Mesendoderm (in vitro differentiated cells): ENCODE measurements around the gene PINK1.
A peak's percentile ranks its signal among the peaks of the same experiment; 100 is the strongest.

Experiments
- DNase-seq: peaks from one replicate; pipeline ENCODE4 v3.0.0; 2013
- H2AK5ac ChIP-seq: 2 replicates; pipeline ENCODE4 v1.6.1; 2013; ENCODE audit warnings: low read length, inconsistent platforms
- H2BK120ac ChIP-seq: 2 replicates; pipeline ENCODE4 v1.6.1; 2013; ENCODE audit warnings: low read depth, mild to moderate bottlenecking, low read length, moderate library complexity, mixed read lengths
- H2BK15ac ChIP-seq: replicated peaks from 2 replicates; pipeline ENCODE4 v1.6.1; 2013; ENCODE audit warnings: low read depth, mild to moderate bottlenecking, moderate library complexity
- H2BK5ac ChIP-seq: 2 replicates; pipeline ENCODE4 v1.6.1; 2013; ENCODE audit warnings: low read length, inconsistent platforms
- H3K18ac ChIP-seq: 2 replicates; pipeline ENCODE4 v1.6.1; 2013; ENCODE audit warnings: mild to moderate bottlenecking, low read length, mixed read lengths
- H3K23ac ChIP-seq: one replicate; pipeline ENCODE4 v1.6.1; 2013; ENCODE audit warnings: low read length
- H3K27ac ChIP-seq: 2 replicates; pipeline ENCODE4 v1.5.1; 2013; ENCODE audit warnings: low read depth, mild to moderate bottlenecking, inconsistent platforms, low read length, moderate library complexity
- H3K27me3 ChIP-seq: 2 replicates; pipeline ENCODE4 v1.6.1; 2013; ENCODE audit warnings: low read length, control low read depth, mild to moderate bottlenecking, inconsistent platforms; ENCODE audit not compliant: insufficient read depth, poor library complexity
- H3K36me3 ChIP-seq: 2 replicates; pipeline ENCODE4 v1.6.1; 2013; ENCODE audit warnings: low read length, inconsistent platforms; ENCODE audit not compliant: control insufficient read depth, insufficient read depth
- H3K4ac ChIP-seq: one replicate; pipeline ENCODE4 v1.6.1; 2013; ENCODE audit warnings: low read depth, mild to moderate bottlenecking, low read length, moderate library complexity
- H3K4me1 ChIP-seq: 2 replicates; pipeline ENCODE4 v1.6.1; 2013; ENCODE audit warnings: low read depth, low read length, inconsistent platforms; ENCODE audit not compliant: control insufficient read depth
- H3K4me2 ChIP-seq: 2 replicates; pipeline ENCODE4 v1.6.1; 2013; ENCODE audit warnings: low read length
- H3K4me3 ChIP-seq: 2 replicates; pipeline ENCODE4 v1.5.1; 2013; ENCODE audit warnings: mild to moderate bottlenecking, low read length
- H3K56ac ChIP-seq: one replicate; pipeline ENCODE4 v1.6.1; 2013; ENCODE audit warnings: low read length
- H3K79me1 ChIP-seq: 2 replicates; pipeline ENCODE4 v1.6.1; 2013; ENCODE audit warnings: low read length, inconsistent platforms
- H3K79me2 ChIP-seq: 2 replicates; pipeline ENCODE4 v1.6.1; 2013; ENCODE audit warnings: mild to moderate bottlenecking, low read length; ENCODE audit not compliant: control insufficient read depth, insufficient read depth
- H3K9ac ChIP-seq: 2 replicates; pipeline ENCODE4 v1.6.1; 2013; ENCODE audit warnings: low read length, inconsistent platforms
- H4K5ac ChIP-seq: one replicate; pipeline ENCODE4 v1.6.1; 2013; ENCODE audit warnings: low read length
- H4K8ac ChIP-seq: one replicate; pipeline ENCODE4 v1.6.1; 2013; ENCODE audit warnings: low read depth, mild to moderate bottlenecking, control low read depth, low read length, moderate library complexity
- WGBS: extraction: QIAGEN DNeasy Blood & Tissue Kit; methylation state at CpG from one replicate; pipeline ENCODE4 v1.1.7; 2013; ENCODE audit warnings: low lambda C conversion rate, missing lambda C conversion rate; ENCODE audit not compliant: insufficient coverage; ENCODE audit errors: extremely low coverage; 5-methylcytosine and 5-hydroxymethylcytosine counted together

Gene PINK1

GRCh38 chr1:20621012-20621411, 12.2 kb upstream of the PINK1 start:
- Histone ChIP-seq H3K27me3 (no peaks in the 10 kb centered on the region), H3K18ac (no peak overlapping the region), H3K23ac (no peak overlapping the region), H3K79me2 (no peaks in the 10 kb centered on the region), H3K36me3 (no peaks in the 10 kb centered on the region), H2BK15ac (no peak overlapping the region), H3K4me3 (no peak overlapping the region), H2BK5ac (no peak overlapping the region), H3K79me1 (no peaks in the 10 kb centered on the region), H2BK120ac (no peak overlapping the region), H3K56ac (no peak overlapping the region), H3K27ac (no peak overlapping the region), H2AK5ac (no peak overlapping the region), H3K4me1 (no peaks in the 10 kb centered on the region), H3K4me2 (no peak overlapping the region), H3K4ac (no peak overlapping the region), H4K5ac (no peak overlapping the region), H3K9ac (no peak overlapping the region), H4K8ac (no peak overlapping the region)
- no CpG with 5 or more reads among the region's 6 CpGs for WGBS
- DNase-seq, result no peak

GRCh38 chr1:20624709-20625108, 8.5 kb upstream of the PINK1 start:
- no peak overlapping the region for H4K8ac ChIP-seq
- H3K79me1 ChIP-seq, result no peaks in the 10 kb centered on the region
- no peak overlapping the region for H3K18ac ChIP-seq
- H2BK5ac ChIP-seq, result no peak overlapping the region
- no peak overlapping the region for H3K4me2 ChIP-seq
- no peak overlapping the region for H3K4me3 ChIP-seq
- H3K23ac ChIP-seq, result no peak overlapping the region
- H3K79me2 ChIP-seq, result no peaks in the 10 kb centered on the region
- no peak overlapping the region for H3K56ac ChIP-seq
- no peak for DNase-seq
- no peak overlapping the region for H2BK120ac ChIP-seq
- H3K36me3 ChIP-seq, result no peaks in the 10 kb centered on the region
- WGBS, result no CpG with 5 or more reads among the region's 1 CpG
- no peaks in the 10 kb centered on the region for H3K4me1 ChIP-seq
- no peak overlapping the region for H4K5ac ChIP-seq
- H3K27me3 ChIP-seq, result no peaks in the 10 kb centered on the region
- H2AK5ac ChIP-seq, result no peak overlapping the region
- H2BK15ac ChIP-seq, result no peak overlapping the region
- no peak overlapping the region for H3K27ac ChIP-seq
- H3K4ac ChIP-seq, result no peak overlapping the region
- H3K9ac ChIP-seq, result no peak overlapping the region

GRCh38 chr1:20625176-20626097, 7.8 kb upstream of the PINK1 start:
- H3K79me2 ChIP-seq, result no peaks in the 10 kb centered on the region
- H3K4ac ChIP-seq, result no peak overlapping the region
- H3K4me1 ChIP-seq, result no peaks in the 10 kb centered on the region
- no peak overlapping the region for H3K4me3 ChIP-seq
- peak overlapping the region; percentile 75 for H2BK5ac ChIP-seq
- no peaks in the 10 kb centered on the region for H3K27me3 ChIP-seq
- no peak overlapping the region for H3K9ac ChIP-seq
- DNase-seq, result peak; percentile 69
- no CpG with 5 or more reads among the region's 3 CpGs for WGBS
- no peak overlapping the region for H3K56ac ChIP-seq
- H2BK120ac ChIP-seq, result no peak overlapping the region
- H3K36me3 ChIP-seq, result no peaks in the 10 kb centered on the region
- H3K27ac ChIP-seq, result peak overlapping the region; percentile 25
- no peak overlapping the region for H4K5ac ChIP-seq
- no peaks in the 10 kb centered on the region for H3K79me1 ChIP-seq
- H3K18ac ChIP-seq, result no peak overlapping the region
- no peak overlapping the region for H3K23ac ChIP-seq
- H2BK15ac ChIP-seq, result no peak overlapping the region
- no peak overlapping the region for H3K4me2 ChIP-seq
- no peak overlapping the region for H4K8ac ChIP-seq
- H2AK5ac ChIP-seq, result no peak overlapping the region

GRCh38 chr1:20626098-20626427, 7.2 kb upstream of the PINK1 start:
- H3K4me1 ChIP-seq, result no peaks in the 10 kb centered on the region

GRCh38 chr1:20626524-20626923, 6.7 kb upstream of the PINK1 start:
- H3K27ac ChIP-seq, result no peak overlapping the region
- H2BK5ac ChIP-seq, result no peak overlapping the region
- no peaks in the 10 kb centered on the region for H3K79me1 ChIP-seq
- peak; percentile 28 for DNase-seq
- no CpG with 5 or more reads among the region's 1 CpG for WGBS
- H3K56ac ChIP-seq, result no peak overlapping the region
- H3K36me3 ChIP-seq, result no peaks in the 10 kb centered on the region
- no peak overlapping the region for H4K5ac ChIP-seq
- no peak overlapping the region for H2BK15ac ChIP-seq
- no peaks in the 10 kb centered on the region for H3K79me2 ChIP-seq
- H3K18ac ChIP-seq, result no peak overlapping the region
- H3K4ac ChIP-seq, result no peak overlapping the region
- peak overlapping the region; percentile 67 for H2AK5ac ChIP-seq
- no peak overlapping the region for H3K23ac ChIP-seq
- H3K4me3 ChIP-seq, result no peak overlapping the region
- no peak overlapping the region for H4K8ac ChIP-seq
- no peak overlapping the region for H2BK120ac ChIP-seq
- no peaks in the 10 kb centered on the region for H3K27me3 ChIP-seq
- no peaks in the 10 kb centered on the region for H3K4me1 ChIP-seq
- no peak overlapping the region for H3K9ac ChIP-seq
- no peak overlapping the region for H3K4me2 ChIP-seq

More at GRCh38 chr1:20626098-20626427, 7.2 kb upstream of the PINK1 start:
- DNase-seq, result no peak
- Histone ChIP-seq H3K79me1 (no peaks in the 10 kb centered on the region), H3K9ac (no peak overlapping the region), H3K4ac (no peak overlapping the region), H2AK5ac (no peak overlapping the region), H4K5ac (no peak overlapping the region), H2BK120ac (no peak overlapping the region), H3K79me2 (no peaks in the 10 kb centered on the region), H3K27ac (no peak overlapping the region), H2BK15ac (no peak overlapping the region), H3K4me2 (no peak overlapping the region), H4K8ac (no peak overlapping the region), H3K36me3 (no peaks in the 10 kb centered on the region), H2BK5ac (no peak overlapping the region), H3K18ac (no peak overlapping the region), H3K27me3 (no peaks in the 10 kb centered on the region), H3K56ac (no peak overlapping the region), H3K4me3 (no peak overlapping the region), H3K23ac (no peak overlapping the region)
- 75% methylated on average over 1 of the region's 1 CpG for WGBS

- H3K9ac ChIP-seq, result no peak overlapping the region
- H3K4ac ChIP-seq, result no peak overlapping the region
- H3K4me3 ChIP-seq, result no peak overlapping the region
- H3K79me2 ChIP-seq, result no peaks in the 10 kb centered on the region
- no peak overlapping the region for H2BK5ac ChIP-seq
- H4K8ac ChIP-seq, result no peak overlapping the region
- no peak for DNase-seq
- H3K27ac ChIP-seq, result no peak overlapping the region
- H4K5ac ChIP-seq, result no peak overlapping the region
- no CpG with 5 or more reads among the region's 4 CpGs for WGBS
- no peaks in the 10 kb centered on the region for H3K36me3 ChIP-seq
- no peak overlapping the region for H3K4me2 ChIP-seq
- H3K27me3 ChIP-seq, result no peaks in the 10 kb centered on the region
- H2BK15ac ChIP-seq, result no peak overlapping the region
- H2AK5ac ChIP-seq, result no peak overlapping the region
- H3K79me1 ChIP-seq, result no peaks in the 10 kb centered on the region
- no peak overlapping the region for H3K18ac ChIP-seq
- H3K4me1 ChIP-seq, result peaks cover 2% of the 10 kb centered on the region
- no peak overlapping the region for H3K23ac ChIP-seq
- H2BK120ac ChIP-seq, result no peak overlapping the region
- no peak overlapping the region for H3K56ac ChIP-seq
Measured at GRCh38 chr1:20630729-20631128, 2.5 kb upstream of the PINK1 start.
